ENCODE data around the gene CDC45.

The CDC45 gene

DNA sequence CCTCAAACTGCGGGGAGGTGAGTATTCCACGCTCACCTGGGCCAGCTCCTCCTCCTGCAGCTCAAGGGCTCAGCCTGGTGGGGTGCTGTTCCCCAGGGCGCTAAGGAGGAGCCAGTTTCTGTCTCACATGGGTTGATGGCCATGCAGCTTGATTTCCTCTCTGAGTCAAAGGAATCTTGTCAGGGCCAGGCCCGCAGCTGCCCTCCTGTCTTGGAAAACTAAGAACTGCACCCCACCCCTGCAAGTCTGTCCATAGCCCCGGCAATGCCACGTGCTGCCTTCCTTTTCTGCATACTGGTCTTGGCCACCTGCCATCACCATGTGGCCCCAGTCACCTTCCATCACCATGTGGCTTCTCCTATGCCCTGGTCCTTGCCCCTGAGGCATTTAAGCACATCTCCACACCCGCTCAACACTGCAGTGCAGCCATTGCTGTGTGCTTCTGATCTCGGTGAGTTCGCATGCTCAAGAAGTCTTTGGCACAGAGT lies 79.6 kb downstream of the CDC45 start:
- peaks cover 9% of the 10 kb centered on the region for H3K27me3 Mint-ChIP-seq (ENCODE audit: low read depth, poor library complexity)
- DNase-seq = no peak
- TF ChIP-seq, protein P1, sequence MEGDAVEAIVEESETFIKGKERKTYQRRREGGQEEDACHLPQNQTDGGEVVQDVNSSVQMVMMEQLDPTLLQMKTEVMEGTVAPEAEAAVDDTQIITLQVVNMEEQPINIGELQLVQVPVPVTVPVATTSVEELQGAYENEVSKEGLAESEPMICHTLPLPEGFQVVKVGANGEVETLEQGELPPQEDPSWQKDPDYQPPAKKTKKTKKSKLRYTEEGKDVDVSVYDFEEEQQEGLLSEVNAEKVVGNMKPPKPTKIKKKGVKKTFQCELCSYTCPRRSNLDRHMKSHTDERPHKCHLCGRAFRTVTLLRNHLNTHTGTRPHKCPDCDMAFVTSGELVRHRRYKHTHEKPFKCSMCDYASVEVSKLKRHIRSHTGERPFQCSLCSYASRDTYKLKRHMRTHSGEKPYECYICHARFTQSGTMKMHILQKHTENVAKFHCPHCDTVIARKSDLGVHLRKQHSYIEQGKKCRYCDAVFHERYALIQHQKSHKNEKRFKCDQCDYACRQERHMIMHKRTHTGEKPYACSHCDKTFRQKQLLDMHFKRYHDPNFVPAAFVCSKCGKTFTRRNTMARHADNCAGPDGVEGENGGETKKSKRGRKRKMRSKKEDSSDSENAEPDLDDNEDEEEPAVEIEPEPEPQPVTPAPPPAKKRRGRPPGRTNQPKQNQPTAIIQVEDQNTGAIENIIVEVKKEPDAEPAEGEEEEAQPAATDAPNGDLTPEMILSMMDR (IDR thresholded peaks at IDR 0.05) = no peak
- H3K4me1 Mint-ChIP-seq = peaks cover 5% of the 10 kb centered on the region
- H3K4me3 Mint-ChIP-seq = no peak overlapping the region
- no peaks in the 10 kb centered on the region for H3K36me3 Mint-ChIP-seq (ENCODE audit: low read depth)
- no peak overlapping the region for H3K27ac Mint-ChIP-seq
- peaks cover 6% of the 10 kb centered on the region for H3K9me3 Mint-ChIP-seq

DNA sequence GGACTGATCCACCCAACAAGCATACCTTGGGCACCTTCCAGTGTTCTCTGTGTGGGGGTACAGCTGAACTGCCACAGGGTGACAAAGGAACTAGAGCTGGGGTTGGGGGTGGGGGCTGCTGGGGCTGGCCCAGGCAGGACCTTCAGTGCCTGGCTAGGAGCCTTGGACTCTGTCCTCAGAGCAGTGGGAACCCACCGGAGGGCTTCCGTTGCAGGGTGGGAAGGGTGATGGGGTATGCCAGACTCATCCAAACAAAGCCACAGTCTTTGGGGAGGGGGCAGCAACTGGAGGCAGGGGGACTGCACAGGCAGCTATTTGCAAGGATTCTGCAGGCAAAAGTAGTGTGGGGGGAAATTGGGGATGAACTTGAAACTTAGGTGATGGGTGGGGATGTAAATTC lies 80.2 kb downstream of the CDC45 start:
- TF ChIP-seq, protein P1 (IDR thresholded peaks at IDR 0.05) = no peak
- Mint-ChIP-seq H3K36me3 (ENCODE audit: low read depth) (no peaks in the 10 kb centered on the region), H3K27ac (no peak overlapping the region), H3K4me1 (peaks cover 5% of the 10 kb centered on the region), H3K9me3 (peaks cover 10% of the 10 kb centered on the region), H3K4me3 (no peak overlapping the region), H3K27me3 (ENCODE audit: low read depth, poor library complexity) (peaks cover 13% of the 10 kb centered on the region)
- no peak for DNase-seq

GRCh38 chr22:19565382-19566278 lies 85.9 kb downstream of the CDC45 start:
- Mint-ChIP-seq H3K27ac (no peak overlapping the region), H3K36me3 (ENCODE audit: low read depth) (no peaks in the 10 kb centered on the region), H3K4me1 (peaks cover 15% of the 10 kb centered on the region), H3K9me3 (peaks cover 10% of the 10 kb centered on the region), H3K4me3 (peak overlapping the region; percentile 1), H3K27me3 (ENCODE audit: low read depth, poor library complexity) (peaks cover 20% of the 10 kb centered on the region)
- TF ChIP-seq, protein P1 (IDR thresholded peaks at IDR 0.05) = no peak
- no peak for DNase-seq

DNA sequence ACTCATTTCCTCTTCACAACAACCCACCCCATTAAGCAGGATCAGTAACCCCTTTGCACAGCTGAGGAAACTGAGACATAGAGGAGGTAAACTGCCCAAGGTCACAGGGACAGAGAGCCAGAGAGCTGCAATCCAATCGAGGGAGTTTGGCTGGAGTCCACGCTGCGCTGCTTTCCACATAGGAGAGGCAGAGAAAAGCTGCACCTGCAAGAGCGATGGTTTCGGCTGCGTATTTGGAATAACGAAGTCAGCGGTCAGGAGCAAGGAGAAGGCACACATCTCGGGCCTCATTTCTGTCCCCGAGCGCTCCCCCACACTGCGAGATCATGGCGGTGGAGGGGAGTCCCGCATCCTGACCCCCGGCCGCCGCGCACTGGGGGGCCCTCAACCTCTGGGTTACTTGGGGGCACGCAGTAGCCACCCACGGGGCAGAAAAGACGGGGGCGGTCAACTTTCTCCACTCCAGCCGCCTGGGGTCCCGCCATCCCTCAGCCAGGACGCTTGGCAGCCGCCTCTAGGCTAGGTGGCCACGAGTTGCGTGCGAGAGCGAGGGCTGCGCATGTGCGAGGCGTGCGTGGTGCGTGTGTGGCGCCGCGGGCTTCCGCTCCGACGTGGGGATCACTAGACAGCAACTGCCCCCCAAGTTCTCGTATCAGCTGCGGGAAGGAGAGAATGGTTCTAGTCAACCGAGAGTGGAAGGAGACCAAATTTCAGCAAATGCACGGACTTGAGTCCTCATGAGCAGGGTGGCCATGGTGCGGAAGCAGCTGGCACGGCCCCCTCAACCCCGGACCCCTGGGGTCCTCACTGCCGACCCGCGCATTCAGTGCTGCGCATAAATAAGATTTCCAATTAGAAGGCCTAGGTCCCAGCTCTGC lies 86.8 kb downstream of the CDC45 start:
- no peak for DNase-seq
- H3K36me3 Mint-ChIP-seq (ENCODE audit: low read depth) = no peaks in the 10 kb centered on the region
- H3K4me3 Mint-ChIP-seq = peak overlapping the region; percentile 1
- H3K9me3 Mint-ChIP-seq = peaks cover 10% of the 10 kb centered on the region
- H3K4me1 Mint-ChIP-seq = peaks cover 15% of the 10 kb centered on the region
- TF ChIP-seq, protein P1 (IDR thresholded peaks at IDR 0.05) = no peak
- H3K27me3 Mint-ChIP-seq (ENCODE audit: low read depth, poor library complexity) = peaks cover 20% of the 10 kb centered on the region
- H3K27ac Mint-ChIP-seq = no peak overlapping the region

DNA sequence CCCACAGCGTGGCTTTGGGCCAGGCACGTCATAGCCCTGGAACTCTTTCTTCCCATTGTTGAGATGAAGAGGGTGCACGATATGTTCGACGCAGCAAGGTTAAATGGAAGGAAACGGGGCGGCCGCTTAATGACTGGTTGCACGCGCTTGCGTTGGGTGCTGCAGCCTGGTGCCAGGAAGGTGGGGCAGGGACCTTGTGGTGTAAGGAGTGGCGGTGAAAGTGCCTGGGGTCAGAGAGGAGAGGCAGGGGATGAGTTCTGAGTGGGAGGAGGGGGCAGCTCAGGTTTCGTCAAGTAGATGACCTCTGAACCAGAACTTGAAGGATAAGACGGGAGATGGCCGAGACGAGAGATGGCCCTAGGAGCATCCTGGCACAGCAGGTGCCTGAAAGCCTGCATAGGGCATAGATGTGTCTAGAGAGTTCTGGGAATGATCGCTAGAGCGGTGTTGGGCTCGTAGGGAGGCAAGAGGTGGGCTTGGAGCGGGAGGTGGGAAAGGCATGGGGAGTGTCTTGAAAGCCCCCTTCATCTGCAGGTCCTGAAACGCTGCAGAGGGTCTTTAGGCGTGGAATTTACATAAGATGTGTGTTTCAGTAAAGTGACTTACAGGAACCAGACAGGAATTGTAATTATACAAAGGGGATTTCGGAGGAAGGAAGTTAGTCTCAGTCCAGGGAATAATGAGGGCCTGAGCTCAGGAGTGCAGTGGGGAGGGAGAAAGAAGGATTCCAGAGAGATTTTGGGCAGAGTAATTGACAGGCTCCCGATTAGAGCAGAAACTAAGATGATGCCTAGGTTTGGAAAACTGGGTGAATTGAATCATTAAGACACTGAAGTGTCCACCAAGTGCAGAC lies 87.7 kb downstream of the CDC45 start:
- peaks cover 15% of the 10 kb centered on the region for H3K4me1 Mint-ChIP-seq
- no peak overlapping the region for H3K27ac Mint-ChIP-seq
- H3K9me3 Mint-ChIP-seq = peaks cover 10% of the 10 kb centered on the region
- H3K27me3 Mint-ChIP-seq (ENCODE audit: low read depth, poor library complexity) = peaks cover 20% of the 10 kb centered on the region
- no peak overlapping the region for H3K4me3 Mint-ChIP-seq
- TF ChIP-seq, protein P1 (IDR thresholded peaks at IDR 0.05) = no peak
- no peaks in the 10 kb centered on the region for H3K36me3 Mint-ChIP-seq (ENCODE audit: low read depth)
- DNase-seq = no peak

Data from nephron progenitor cell (in vitro differentiated cells).